Adipocyte (in vitro differentiated cells): ENCODE results near the gene AMBN.
A peak's percentile ranks its signal among the peaks of the same experiment; 100 is the strongest.

Source experiments
- DNase-seq: peaks from one replicate; pipeline ENCODE4 v3.0.0-alpha.2; 2015; ENCODE audit warnings: low read depth
- H3K27me3 ChIP-seq: replicated peaks from 2 replicates; pipeline ENCODE4 v1.7.0; 2013; ENCODE audit warnings: mild to moderate bottlenecking, low read length, moderate library complexity; ENCODE audit not compliant: control insufficient read depth, insufficient read depth
- H3K36me3 ChIP-seq: 2 replicates; pipeline ENCODE4 v1.7.0; 2013; ENCODE audit warnings: low read length, mild to moderate bottlenecking, moderate library complexity; ENCODE audit not compliant: control insufficient read depth, insufficient read depth, severe bottlenecking
- H3K4me1 ChIP-seq: 2 replicates; pipeline ENCODE4 v1.7.0; 2013; ENCODE audit warnings: mild to moderate bottlenecking, low read length, moderate library complexity; ENCODE audit not compliant: control insufficient read depth, insufficient read depth
- H3K4me3 ChIP-seq: 2 replicates; pipeline ENCODE4 v1.7.0; 2013; ENCODE audit warnings: mild to moderate bottlenecking, low read length, moderate library complexity
- H3K9ac ChIP-seq: 2 replicates; pipeline ENCODE4 v1.7.0; 2013; ENCODE audit warnings: mild to moderate bottlenecking, low read length, moderate library complexity
- H3K9me3 ChIP-seq: 2 replicates; pipeline ENCODE4 v1.7.0; 2013; ENCODE audit warnings: mild to moderate bottlenecking, low read length, moderate library complexity; ENCODE audit not compliant: control insufficient read depth

Gene AMBN, protein sequence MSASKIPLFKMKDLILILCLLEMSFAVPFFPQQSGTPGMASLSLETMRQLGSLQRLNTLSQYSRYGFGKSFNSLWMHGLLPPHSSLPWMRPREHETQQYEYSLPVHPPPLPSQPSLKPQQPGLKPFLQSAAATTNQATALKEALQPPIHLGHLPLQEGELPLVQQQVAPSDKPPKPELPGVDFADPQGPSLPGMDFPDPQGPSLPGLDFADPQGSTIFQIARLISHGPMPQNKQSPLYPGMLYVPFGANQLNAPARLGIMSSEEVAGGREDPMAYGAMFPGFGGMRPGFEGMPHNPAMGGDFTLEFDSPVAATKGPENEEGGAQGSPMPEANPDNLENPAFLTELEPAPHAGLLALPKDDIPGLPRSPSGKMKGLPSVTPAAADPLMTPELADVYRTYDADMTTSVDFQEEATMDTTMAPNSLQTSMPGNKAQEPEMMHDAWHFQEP

GRCh38 chr4:70591955-70592582, at the start of gene AMBN:
Gene AMBN, plus strand, starts transcription at chr4:70592256. Its CDS starts 103 bp downstream, at chr4:70592359.
- H3K4me3 ChIP-seq = no peak within 1 kb of the TSS
- no peaks in the 10 kb centered on the region for H3K27me3 ChIP-seq
- no peak within 1 kb of the TSS for H3K9ac ChIP-seq
- H3K9me3 ChIP-seq = no peaks in the 10 kb centered on the region
- DNase-seq = no peak
- H3K4me1 ChIP-seq = no peaks in the 10 kb centered on the region
- H3K36me3 ChIP-seq = no peaks in the 10 kb centered on the region

GRCh38 chr4:70544279-70544868, 47.7 kb upstream of the AMBN start:
- Histone ChIP-seq H3K27me3 (peaks cover 2% of the 10 kb centered on the region), H3K9ac (no peak overlapping the region), H3K4me3 (no peak overlapping the region), H3K9me3 (no peaks in the 10 kb centered on the region), H3K4me1 (no peaks in the 10 kb centered on the region), H3K36me3 (no peaks in the 10 kb centered on the region)
- peak; percentile 61 for DNase-seq

- H3K27me3 ChIP-seq = peaks cover 4% of the 10 kb centered on the region
- peak; percentile 10 for DNase-seq
- H3K4me3 ChIP-seq = no peak overlapping the region
- no peaks in the 10 kb centered on the region for H3K4me1 ChIP-seq
- H3K9me3 ChIP-seq = peaks cover 6% of the 10 kb centered on the region
- no peak overlapping the region for H3K9ac ChIP-seq
- no peaks in the 10 kb centered on the region for H3K36me3 ChIP-seq
These were observed 35.2 kb upstream of the AMBN start for GRCh38 chr4:70556856-70557255.

GRCh38 chr4:70559211-70559830, 32.7 kb upstream of the AMBN start:
- Histone ChIP-seq H3K27me3 (peaks cover 2% of the 10 kb centered on the region), H3K36me3 (no peaks in the 10 kb centered on the region), H3K4me3 (no peak overlapping the region), H3K4me1 (no peaks in the 10 kb centered on the region), H3K9me3 (no peaks in the 10 kb centered on the region), H3K9ac (no peak overlapping the region)
- peak; percentile 81 for DNase-seq

DNA sequence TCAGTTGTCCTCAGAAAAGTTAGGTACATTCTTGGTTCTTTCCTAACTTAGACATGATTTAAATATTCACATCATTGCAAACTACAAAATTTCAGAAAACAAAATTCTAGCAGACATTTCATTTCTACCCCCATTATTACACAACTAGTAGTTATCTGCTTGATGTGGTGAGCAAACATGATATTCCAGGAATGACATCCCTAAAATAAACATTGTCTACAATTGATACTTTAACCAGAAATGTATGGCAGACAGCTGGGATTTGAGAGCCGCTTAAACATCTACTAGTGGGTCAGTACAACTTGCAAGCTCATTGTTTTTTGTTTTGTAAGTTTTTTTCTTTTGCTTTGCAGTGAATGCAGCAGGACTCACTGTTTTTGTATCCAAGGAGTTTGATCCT, 32.1 kb upstream of the AMBN start:
- H3K36me3 ChIP-seq = no peaks in the 10 kb centered on the region
- no peak for DNase-seq
- H3K4me3 ChIP-seq = no peak overlapping the region
- no peaks in the 10 kb centered on the region for H3K9me3 ChIP-seq
- H3K9ac ChIP-seq = no peak overlapping the region
- H3K4me1 ChIP-seq = no peaks in the 10 kb centered on the region
- H3K27me3 ChIP-seq = no peaks in the 10 kb centered on the region

DNA sequence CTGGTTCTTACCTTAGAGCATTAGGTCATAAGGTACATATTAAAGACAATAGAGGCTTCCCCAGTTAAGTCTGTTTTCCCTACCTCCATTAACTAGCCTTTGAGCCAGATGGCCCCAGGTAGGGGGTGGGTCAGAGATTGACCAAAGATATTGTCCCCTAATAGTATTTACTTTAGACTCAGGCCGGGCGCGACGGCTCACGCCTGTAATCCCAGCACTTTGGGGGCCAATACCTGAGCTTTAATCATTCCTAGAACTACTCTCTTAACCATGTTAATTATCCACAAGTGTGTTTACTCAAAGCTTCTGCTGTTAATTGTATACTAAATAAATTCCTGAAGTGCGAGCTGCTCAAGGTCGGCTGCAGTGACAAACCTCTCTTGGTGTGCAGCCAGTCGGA, 28.0 kb upstream of the AMBN start:
- DNase-seq = no peak

GRCh38 chr4:70570796-70571195, 21.3 kb upstream of the AMBN start:
- H3K9ac ChIP-seq = no peak overlapping the region
- no peaks in the 10 kb centered on the region for H3K4me1 ChIP-seq
- no peak for DNase-seq
- peaks cover 16% of the 10 kb centered on the region for H3K9me3 ChIP-seq
- H3K27me3 ChIP-seq = no peaks in the 10 kb centered on the region
- H3K36me3 ChIP-seq = no peaks in the 10 kb centered on the region
- no peak overlapping the region for H3K4me3 ChIP-seq

More for the DNA sequence above, 28.0 kb upstream of the AMBN start:
- Histone ChIP-seq H3K36me3 (no peaks in the 10 kb centered on the region), H3K27me3 (no peaks in the 10 kb centered on the region), H3K9me3 (no peaks in the 10 kb centered on the region), H3K4me1 (no peaks in the 10 kb centered on the region), H3K9ac (no peak overlapping the region), H3K4me3 (no peak overlapping the region)

DNA sequence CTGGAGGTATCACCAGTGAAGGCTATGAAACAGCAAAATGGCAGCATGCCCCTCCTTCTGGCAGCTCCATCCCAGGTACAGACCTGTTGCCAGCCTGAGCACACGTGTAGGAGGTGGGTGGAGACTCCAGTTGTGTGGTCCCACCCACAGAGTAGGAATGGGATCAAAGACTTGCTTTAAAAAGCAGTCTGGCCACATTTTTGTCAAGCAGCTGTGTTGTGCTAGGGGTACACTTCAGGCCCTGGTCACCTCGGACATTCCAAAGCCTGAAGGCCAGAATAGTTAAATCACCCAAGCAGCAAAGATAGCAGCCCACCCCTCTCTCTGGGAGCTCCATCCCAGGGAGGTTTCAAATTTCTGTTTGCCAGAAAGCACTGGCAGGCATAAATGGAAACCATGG, 20.3 kb upstream of the AMBN start:
- Histone ChIP-seq H3K9me3 (peaks cover 22% of the 10 kb centered on the region), H3K9ac (no peak overlapping the region), H3K4me3 (no peak overlapping the region), H3K36me3 (no peaks in the 10 kb centered on the region), H3K27me3 (no peaks in the 10 kb centered on the region), H3K4me1 (no peaks in the 10 kb centered on the region)
- DNase-seq = no peak

DNA sequence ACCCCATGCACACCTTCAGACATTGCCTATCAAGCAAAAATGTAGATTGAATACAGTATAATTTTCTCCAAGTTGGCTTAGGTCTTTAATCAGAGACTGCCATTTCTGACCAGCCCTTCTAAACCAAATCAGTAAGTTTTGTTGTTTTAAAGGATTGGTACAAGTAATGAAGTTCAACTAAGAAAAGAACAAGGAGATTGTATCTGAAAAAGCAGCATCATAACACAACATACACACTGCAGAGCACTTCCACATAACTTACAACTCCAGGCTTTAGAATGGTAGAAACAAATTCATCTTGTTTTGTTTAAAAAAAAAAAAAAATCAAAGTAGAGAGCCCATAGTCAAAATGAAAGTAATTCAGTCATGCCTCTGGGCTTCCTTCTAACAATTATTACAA, 16.1 kb upstream of the AMBN start:
- Histone ChIP-seq H3K9ac (no peak overlapping the region), H3K4me3 (no peak overlapping the region), H3K36me3 (no peaks in the 10 kb centered on the region), H3K9me3 (peaks cover 10% of the 10 kb centered on the region), H3K4me1 (no peaks in the 10 kb centered on the region), H3K27me3 (peaks cover 3% of the 10 kb centered on the region)
- no peak for DNase-seq

DNA sequence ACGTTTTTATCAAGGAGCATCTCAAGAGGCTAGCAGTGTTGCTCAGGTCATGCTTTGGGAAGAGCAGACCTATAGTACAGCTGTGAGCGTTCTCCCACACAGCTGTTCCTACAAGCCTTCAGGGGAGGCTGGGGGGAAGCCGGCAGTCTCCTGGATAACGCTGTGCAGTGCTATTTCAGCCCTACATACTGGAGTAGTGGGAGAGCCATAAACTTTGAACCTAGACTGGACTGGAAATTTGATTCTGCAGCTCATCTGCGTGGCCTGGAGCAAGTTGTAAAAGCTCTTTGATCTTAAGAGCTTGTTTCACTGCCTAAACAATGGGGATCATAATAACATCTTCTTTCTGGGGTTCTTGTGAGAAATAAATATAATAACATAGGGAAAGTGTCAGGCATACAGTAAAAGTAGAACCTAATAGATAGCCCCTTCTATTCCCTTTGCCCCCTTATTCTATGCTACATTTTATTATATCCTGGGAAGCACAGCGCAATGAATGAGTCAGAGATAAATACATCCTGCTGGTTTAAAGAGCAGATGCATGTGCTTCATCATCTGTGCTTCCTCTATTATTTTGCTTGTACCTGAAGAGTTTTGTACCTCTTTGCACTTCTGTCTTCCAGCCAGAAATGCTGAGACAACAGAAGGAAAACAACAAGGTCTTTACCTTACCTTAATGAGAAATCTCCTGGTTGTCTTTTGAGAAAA, 14.7 kb upstream of the AMBN start:
- no peak for DNase-seq
- Histone ChIP-seq H3K4me3 (no peak overlapping the region), H3K4me1 (no peaks in the 10 kb centered on the region), H3K9ac (no peak overlapping the region), H3K36me3 (no peaks in the 10 kb centered on the region), H3K9me3 (peaks cover 10% of the 10 kb centered on the region), H3K27me3 (peaks cover 3% of the 10 kb centered on the region)

GRCh38 chr4:70581980-70582379, 10.1 kb upstream of the AMBN start:
- Histone ChIP-seq H3K9me3 (peaks cover 3% of the 10 kb centered on the region), H3K4me3 (no peak overlapping the region), H3K27me3 (peaks cover 3% of the 10 kb centered on the region), H3K36me3 (no peaks in the 10 kb centered on the region), H3K4me1 (no peaks in the 10 kb centered on the region), H3K9ac (no peak overlapping the region)
- no peak for DNase-seq
